ENCODE data around the gene ACTN1.
A peak's percentile ranks its signal among the peaks of the same experiment; 100 is the strongest.
"Not testable (repeated sequence)": the region's sequence is repeated elsewhere in the genome, so short reads cannot be mapped to it uniquely, and the experiment has no call there.

ACTN1 gene

DNA sequence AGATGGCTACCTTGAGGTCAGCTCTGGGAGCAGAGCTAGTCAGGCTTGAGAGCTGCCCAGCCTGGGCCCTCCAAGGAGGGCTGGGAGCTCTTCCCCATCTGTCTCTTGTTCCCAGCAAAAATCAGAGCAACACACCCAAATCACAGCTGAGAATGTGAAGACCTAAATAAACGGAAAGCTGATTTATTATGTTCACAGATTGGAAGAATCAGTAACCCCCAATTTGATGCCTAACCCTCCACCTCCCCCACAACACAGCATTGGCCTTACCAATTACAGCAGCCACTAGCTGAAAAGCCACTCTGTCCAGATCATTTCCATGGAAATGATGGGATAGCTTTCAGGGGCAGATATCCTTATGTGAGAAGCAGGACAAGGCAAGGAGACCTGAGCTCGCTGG is 7.1 kb upstream of the ACTN1 start:
- no peak for DNase-seq

DNA sequence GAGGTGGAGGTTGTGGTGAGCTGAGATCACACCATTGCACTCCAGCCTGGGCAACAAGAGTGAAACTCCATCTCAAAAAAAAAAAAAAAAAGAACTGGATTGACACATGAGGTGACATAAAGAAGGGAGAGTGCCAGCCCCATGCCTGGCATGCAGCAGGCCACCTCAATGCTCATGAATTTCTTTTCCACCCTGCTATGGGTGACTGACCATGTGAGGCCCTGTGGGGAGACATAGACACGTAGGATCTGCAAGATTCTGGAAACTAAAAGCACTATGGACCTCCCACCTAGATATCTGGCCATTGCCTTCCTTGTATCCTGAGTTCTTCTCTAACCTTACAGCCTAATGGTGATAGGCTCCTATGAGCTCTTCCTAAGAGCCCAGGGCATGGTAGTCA is 5.6 kb upstream of the ACTN1 start:
- no peak for DNase-seq

DNA sequence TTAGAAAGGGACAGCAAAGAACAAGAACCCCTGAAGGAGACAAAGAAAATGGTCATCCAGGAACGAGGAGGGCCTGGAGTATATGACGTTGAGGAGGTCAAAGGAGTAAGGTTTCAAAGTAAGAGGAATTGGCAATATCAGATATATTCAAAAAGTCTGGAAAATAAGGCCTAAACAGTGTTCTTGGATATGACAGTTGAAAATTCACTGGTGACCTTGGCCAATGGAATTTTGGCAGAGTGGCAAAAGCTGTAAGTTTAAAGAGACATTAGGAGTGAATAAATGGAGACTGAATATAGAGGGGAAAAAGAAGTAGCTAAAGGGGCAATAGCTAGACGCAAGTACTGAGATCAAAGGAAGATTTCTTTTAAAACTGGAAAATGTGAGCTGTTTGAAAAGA is 4.1 kb upstream of the ACTN1 start:
- no peak for DNase-seq

DNA sequence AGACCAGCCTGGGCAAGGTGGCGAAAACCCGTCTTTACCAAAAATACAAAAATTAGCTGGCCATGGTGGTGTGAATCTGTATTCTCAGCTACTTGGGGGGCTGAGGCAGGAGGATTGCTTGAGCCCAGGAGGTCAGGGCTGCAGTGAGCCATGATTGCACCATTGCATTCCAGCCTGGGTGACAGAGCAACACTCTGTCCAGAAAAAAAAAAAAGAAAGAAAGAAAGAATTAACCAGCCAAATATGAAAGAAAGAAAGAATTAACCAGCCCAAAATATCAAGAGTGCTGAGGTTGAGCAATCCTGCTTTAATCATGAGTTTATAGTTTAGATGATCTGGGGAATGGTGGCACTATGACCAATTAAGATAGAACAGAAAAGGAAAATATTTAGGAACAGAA is 3.5 kb upstream of the ACTN1 start:
- no peak for DNase-seq

DNA sequence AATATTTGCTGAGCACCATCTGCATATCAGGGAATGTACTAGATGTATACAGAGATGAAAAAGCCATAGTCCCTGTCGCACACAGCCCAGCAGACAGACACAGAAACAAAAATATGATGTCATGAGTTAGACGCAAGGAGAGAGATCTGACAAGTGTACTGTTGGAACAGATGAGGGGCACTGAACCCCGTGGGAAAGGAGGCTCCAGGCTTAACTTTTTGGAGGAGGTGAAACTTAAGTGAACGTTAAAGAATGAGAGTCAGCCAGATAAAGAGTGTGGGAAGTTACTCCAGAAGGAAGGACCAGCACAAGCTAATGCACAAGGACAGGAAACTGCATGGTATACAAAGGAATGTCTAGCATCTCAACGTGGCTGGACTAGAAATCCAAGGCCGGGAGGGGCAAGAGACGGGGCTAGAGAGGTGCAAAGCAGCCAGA is 2.5 kb upstream of the ACTN1 start:
- peak; percentile 82 for DNase-seq

DNA sequence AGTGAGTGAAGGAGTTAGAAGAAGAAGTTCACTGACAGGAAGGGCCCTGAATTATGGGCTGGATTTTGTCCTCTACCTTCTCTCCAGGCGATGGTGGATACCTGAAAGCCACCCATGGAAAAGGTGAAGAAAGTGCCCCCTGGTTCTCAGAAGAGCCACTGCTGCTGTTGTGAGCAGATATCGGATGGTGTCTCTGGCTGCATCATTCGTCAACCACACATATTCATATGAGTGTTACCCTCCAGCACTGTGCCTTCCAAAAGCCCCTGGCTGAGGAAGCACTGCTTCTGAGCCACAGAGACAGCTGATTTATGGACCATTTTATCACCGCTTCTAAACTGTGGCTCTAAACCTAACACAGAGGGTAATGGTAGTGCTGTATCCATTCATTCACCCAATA is 2.0 kb upstream of the ACTN1 start:
- DNase-seq, result no peak

DNA sequence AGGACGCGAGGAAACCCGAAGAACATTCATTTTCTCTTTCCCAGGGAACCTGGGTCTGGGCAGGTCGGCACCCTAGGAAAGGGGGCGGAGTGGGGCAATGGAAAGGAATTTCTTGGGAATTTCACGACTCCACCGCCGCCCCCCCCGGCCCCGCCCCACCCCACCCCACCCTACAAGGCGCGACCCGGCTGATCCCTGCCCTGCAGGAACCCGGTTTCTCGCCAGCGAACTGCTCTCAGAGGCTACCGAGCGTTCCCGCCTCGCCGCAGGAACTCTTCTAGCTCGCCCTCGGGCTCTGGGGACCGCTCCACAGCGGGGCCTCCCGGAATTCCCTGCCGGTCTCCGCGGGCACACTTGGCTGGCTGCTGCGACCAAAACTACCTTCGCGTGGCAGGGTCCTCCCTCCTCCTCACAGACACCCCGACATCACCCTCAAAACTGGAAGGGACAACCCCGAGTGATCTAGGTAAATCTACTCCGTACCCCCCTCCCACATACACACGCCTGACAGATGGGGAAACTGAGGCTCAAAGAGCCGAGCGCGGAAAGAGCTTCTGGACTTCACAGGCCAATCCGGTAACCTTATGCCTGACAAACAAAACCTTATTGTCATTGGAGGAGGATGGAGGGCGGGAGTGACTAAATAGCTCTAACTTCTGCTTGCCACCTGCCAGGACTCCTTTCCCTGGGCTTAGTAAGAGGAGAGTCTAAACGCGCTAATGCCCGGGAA is 785 bp upstream of the ACTN1 start:
- peak; percentile 90 for DNase-seq

DNA sequence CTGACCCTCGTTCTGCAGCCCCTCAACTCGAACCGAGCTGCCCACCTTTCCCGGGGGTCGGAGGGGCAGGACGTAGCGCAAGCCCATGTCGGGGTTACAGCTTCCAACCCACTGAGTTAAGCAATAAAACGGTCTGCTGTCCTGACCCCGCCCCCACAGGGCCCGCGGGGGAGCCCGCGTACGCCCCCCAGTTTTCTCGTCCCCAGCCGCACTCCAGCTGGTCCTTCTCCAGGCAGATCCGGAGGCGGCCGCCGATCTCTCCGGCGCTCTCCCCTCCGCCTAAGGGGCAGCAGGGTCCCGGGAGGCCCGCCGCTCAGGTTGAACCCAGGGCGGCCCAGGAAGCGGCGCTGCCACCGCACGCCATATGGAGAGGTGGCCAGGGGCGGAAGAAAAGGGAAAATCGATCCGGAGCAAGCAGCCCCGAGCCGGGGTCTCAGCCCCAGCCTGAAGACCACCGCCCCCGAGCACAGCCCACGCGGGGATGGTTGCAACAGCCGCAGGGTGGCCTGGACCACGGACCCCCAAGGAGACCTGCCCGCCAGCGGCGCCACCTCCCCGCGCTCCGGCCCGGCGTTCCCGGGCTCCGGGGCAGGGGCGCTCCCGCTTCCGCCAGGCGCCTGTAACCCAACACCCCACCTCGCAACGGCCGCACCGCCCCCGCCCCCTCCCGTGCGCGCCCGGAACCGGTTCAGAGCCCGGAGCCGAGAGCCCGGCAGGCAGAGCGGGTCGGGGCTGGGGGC is 760 bp downstream of the ACTN1 start:
- DNase-seq, result peak; percentile 76

DNA sequence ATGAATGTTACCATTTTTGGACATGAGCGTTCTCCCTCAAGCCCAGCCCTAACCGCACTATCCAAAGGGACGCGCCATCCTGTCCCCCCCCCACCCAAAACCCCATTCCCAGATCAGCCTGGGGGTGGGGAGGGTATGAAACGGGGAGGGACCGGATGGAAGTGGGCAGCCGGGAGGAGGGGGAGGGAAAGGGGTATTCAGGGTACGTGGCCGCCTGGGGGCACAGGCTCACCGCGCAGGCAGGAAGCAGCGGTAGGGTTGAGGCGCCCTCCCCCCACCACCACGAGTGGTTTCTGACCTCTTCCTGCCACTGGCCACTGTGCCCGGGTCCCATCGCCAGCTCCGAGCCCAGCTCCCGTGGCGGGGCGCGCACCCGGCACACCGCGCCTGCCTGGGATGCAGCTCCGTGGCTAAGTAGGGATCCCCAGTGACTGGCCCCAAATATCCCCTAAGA is 1.4 kb downstream of the ACTN1 start:
- DNase-seq, result peak; percentile 95

DNA sequence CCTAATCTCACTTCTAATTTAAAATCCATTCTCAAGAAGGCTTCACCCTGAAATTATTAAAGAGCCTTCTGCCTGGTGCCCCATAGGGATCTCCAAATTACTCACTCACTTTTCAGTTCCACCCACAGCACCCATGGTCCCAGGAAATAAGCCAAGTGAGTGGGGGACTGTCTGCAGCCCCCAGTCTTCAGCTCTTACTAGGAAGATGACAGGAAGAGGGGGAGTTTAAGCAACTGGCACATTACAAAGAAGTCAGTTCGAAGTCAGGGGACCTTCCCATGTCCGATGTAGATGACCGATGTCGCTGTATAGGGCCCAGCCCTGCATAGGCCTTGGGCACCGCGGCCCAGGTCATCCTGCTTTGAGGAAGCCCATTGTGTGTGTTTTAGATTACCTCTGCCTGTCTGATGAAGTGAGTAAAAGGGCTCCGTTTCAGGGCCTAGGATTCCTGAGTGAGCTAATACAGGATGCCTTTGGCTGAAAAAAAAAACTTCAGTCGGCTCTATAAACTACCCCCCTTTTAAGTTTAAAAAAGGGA is 1.9 kb downstream of the ACTN1 start:
- DNase-seq, result no peak

DNA sequence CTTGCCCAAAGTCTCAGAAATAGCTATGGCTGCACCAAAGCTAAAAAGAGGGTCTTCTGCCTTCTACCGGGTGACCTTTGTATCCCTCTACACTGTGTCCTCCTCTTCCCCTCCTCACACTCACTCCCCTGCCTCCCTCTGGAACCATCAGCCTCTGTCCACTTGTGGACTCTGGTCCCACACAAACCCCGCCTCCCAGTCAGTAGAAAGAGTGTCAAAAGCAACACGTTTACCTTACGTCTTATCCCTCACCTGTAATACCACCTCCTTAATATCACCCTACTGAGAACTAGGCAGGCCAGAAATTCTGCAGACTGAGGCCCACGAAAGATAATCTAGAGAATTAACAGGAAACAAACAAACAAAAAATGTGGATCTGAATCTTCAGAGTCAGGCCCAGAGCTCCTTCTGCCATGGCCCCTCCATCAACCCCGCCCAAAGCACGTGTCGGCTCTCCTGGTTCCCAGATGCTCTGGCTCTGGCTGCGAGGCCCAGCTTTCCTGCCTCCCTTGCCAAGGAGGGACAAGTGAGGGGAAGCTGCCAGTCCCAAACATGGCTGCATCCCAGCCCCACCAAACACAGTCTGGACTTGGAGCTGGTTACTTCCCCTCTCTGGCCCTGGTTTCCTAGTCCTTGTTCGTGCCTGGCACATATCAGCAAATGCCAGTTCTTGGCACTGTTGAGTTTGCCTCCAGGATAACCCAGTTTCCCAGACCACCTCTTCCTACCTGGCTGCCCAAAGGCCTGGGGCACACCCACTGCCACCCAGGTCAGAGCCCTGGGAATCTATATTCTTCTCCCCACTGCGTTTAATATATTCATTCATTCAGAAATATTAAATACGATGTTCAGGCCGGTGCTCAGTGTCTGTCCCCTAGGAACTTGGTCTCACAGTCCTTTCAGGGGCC is 2.7 kb downstream of the ACTN1 start:
- no peak for DNase-seq

DNA sequence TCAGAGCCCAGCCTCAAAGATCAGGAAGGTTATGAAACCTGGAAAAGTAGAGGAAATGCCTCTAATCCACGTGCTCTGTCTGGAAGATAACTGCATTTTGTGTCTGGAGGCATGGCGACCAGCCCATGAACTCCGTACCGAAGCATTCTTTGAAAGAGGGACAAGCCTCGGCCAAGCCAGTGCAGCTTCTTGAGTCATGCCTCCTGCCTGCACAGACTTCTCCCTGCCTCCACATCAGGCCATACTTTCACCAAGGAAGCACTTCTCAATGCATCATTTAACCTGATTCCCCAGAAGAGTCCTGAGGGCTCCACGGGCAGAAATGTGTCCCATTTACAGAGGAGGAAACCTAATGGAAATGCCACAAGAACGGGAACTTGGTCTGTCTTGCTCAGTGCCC is 3.4 kb downstream of the ACTN1 start:
- DNase-seq, result no peak

DNA sequence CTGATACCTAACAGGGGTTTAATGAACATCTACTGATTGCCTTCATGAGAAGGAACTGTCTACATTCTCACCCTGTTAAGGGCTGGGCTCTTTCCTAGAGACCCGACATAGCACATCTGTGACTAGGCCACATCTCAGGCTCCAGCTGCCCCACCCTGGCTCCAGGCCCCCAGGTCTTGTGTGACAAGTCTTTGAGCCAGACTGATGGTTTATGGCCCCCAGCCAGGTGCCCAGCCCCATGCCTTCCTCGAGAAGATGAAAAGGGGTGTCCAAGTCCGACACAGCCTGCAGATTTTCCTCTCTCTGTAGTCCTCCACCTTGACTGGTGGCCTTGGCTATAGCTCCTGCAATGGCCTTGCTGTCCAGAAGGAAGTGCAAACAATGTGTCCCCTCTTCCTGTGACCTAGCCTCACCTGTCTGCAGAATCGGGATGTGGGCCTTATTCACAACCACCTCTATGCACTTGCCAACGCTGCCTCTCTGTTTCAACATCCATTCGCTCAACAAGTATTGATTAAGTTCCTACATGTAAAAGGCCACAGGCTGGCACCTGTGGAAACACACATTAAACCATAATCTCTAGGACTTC is 4.2 kb downstream of the ACTN1 start:
- no peak for DNase-seq

DNA sequence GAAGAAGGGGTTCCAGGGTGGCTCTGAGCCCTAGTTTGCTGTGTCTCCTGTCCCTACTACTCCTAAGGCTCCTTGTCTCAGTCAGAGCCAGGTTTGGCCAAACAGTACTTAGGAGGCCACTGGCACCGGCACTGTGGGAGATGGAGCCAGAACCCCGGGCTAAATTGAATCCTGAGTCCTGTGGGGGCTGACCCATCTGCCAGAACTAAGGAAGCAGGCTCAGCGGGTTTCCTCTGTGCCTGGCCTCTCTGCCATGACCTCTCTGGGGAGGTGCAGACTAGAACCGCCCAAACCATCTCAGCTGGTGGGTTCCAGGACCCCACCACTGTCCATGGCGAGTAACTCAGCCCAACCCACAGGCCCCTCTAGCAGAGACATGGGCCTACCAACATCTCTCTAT is 5.5 kb downstream of the ACTN1 start:
- DNase-seq, result no peak

DNA sequence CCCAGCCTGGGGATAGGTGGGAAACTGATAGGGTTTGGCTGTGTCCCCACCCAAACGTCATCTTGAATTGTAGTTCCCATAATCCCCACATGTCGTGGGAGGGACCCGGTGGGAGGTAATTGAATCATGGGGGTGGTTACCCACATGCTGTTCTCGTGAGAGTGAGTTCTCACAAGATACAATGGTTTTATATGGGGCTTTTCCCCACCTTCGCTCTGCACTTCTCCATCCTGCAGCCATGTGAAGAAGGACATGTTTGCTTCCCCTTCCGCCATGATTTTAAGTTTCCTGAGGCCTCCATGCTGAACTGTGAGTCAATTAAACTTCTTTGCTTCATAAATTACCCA is 5.9 kb downstream of the ACTN1 start:
- not testable (repeated sequence) for DNase-seq

DNA sequence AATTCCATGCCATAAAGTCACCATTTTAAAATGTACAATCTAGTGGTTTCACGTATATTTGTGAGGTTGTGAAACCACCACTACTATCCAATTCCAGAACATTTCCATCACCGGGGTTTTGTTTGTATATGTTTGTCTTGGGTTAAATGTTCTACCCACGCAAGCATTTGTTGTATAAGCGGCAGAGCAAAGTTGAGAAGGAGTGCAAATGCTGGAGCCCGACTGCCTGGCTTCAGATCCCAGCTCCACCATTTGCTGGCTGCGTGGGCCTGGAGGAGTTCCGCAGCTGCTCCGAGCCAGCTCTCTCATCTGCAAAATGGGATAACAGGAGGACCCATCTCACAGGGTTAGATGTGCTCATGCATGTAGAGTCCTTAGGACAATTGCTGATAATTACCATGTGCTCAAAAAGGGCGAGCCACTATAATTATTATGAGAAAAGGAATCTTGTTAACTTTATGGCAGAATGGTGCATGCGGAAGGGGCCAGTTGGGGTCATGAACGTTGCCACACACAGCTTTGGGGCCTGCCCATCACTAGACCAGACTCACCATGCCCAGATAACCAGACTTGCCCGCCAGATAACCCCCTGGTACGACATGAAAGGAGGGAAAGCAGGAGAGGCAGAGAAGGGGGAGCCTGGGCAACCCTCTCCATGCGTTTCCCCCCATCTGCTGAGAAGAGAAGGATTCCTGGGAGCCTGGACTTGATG is 6.4 kb downstream of the ACTN1 start:
- DNase-seq, result no peak

DNA sequence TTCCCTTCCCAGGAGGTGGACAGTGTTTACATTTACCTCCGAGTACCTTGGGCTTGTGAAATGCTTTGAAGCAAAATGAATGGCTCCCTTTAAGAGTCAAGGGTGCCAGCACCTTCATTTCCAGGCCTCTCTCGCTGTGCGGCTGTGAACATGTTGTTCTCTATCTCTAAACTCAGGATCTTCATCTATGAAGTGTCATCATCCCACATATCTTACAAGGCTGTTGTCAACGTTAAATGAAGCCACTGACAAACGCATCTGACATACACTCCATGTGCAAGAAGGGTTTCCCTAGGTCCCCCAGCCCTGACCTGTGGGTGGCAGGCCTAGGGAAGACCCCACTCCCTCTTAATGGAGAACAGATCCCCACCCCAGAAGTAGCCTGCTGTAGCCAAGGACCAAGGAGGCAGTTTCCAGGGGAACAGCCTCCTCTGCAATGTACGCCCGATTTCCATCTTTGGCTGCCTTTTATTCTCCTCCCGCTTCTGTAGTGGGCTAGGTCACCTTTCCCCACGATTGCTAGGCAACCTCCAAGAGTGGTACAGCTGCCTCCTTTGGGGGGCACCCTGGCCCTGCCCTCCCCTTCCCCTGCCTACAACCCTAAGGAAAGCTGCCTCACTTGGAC is 7.6 kb downstream of the ACTN1 start:
- no peak for DNase-seq

DNA sequence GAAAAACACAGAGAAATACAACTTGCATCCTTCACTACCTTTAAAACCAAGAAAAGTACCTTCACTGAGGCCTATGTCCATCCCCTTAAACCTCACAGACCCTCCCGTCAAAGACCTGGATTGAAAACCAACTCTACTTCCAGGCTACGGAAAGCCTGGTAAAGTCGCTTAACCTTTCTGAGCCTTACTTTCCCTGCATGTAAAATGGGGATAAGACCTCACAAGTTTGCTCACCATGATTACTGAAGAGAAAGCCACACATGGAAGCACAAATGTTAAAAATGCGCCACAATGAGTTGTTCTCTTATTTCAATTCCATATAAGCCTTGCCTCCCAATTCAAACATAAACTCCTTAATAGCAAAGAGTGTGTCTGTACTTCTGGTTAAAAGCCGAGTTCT is 8.4 kb downstream of the ACTN1 start:
- DNase-seq, result no peak

DNA sequence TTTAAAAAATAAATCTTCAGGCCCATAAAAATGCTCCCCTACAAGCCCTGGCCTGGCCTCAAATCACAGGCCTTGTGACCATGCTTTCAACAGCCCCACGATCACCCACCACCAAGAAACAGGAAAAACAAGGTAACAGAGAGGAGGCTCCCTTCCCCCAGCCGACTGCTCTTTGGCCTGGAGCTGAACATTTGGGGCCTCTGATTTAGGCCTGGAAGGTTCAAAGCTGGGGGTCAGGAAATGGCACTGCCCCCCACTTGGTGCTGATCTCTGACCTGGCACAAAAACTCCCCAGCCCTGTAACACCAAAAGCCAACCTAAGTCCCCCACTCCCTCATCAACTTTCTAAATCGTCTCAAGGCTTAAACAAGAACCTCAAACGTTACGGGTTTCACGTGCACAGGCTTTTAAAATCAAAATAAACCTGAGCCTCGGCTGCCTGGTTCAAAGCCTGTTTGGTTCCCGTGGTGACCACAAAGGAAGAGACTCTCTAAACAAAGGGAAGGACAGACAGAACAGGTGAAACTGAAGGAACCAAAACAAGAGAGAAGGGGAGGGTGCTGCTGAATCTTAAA is 9.0 kb downstream of the ACTN1 start:
- DNase-seq, result no peak

DNA sequence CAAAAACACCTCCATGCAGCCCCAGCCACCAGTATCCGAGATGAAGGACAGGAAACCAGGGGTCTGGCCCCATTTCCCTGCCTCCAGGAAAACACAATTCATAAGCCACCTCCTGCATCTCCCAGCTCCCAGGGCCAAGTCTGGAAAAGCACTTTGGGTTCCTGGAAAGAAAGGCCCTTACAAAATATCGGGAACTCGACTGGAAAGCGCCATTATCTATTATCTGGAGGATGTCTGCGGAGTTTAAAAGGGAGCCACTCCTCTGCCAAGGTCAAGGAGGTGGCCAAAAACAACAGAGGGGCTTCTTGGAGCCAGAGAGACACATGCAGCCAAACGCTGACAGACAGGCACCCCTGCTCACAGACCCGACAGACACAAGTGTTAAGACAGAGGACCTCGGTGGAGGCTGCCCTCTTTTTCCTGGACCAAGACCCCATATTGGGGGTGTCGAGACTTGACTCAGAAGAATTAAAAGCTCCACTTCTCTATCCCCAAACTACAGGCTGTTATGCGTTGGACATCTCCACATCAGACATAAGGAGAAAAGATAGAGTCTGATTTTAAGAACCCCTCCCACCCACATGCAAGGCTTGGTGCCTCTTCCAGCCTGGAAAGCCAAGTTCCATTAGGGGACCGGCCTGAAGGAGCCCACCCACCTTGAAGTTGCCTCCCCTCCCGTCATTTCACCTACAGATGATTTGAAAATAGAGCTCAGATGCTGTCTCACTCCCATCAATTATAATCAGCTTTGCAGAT is 9.6 kb downstream of the ACTN1 start:
- no peak for DNase-seq

DNA sequence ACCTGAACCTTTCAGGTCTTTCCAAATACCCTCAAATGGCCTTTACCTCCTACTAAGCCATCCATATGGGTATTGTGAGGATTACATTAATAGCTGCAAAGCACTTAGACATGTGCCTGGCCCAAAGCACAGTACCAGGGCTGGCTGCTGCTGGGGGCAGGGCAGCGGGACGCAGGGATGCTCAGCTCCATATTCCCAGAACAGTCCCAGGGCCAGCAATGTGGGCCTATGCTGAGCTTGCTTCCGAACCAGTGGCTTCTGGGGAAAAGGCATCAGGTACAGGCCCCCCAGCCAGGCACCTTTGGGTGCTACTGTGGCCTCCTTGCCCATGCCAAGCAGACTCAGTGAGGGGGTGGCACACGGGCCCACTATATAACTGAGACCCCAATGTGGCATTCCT is 10.4 kb downstream of the ACTN1 start:
- DNase-seq, result no peak

Data from islet precursor cell (in vitro differentiated cells).